SW 1271 (cell line): ENCODE measurements around the gene FBXO40.

Experiments used
- DNase-seq, 2 experiments: peaks; one replicate each; lab custom pipeline; 2025; lab: John Stamatoyannopoulos, UW

The FBXO40 gene

GRCh38 chr3:121663171-121663847 lies 70.1 kb downstream of the FBXO40 start:
- DNase-seq, result no peak

GRCh38 chr3:121665488-121665887 lies 72.3 kb downstream of the FBXO40 start:
- DNase-seq, result no peak

- DNase-seq, result no peak
Measured at GRCh38 chr3:121667333-121667732, 74.2 kb downstream of the FBXO40 start.

GRCh38 chr3:121670676-121671075 lies 77.5 kb downstream of the FBXO40 start:
- no peak for DNase-seq

GRCh38 chr3:121677141-121677540 lies 84.0 kb downstream of the FBXO40 start:
- no peak for DNase-seq
